ENCODE measurements around the gene MYO3B.

The MYO3B gene

DNA sequence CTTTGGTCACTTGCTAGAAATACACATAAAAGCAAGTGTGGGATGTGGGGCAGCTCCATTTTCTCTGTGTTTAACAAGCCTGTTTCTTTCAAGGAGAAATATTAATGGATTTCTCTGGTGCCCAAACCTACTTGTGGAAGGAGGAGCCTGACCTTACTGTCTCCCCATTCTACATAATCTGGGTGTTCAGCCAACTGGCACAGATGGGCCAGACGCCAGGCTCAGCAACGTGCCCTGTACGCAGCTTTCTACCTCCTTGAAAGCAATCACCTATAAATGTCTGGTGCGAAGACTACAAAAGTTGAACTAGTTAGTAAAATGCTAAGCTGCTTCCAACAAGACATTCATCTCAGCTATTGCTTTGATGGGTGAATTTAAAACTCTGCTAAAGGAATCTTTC lies 33.2 kb upstream of the MYO3B start:
- FAIRE-seq (no peak), DNase-seq (ENCODE audit: insufficient read length, low spot score) (no peak)
- TF ChIP-seq, protein P1, sequence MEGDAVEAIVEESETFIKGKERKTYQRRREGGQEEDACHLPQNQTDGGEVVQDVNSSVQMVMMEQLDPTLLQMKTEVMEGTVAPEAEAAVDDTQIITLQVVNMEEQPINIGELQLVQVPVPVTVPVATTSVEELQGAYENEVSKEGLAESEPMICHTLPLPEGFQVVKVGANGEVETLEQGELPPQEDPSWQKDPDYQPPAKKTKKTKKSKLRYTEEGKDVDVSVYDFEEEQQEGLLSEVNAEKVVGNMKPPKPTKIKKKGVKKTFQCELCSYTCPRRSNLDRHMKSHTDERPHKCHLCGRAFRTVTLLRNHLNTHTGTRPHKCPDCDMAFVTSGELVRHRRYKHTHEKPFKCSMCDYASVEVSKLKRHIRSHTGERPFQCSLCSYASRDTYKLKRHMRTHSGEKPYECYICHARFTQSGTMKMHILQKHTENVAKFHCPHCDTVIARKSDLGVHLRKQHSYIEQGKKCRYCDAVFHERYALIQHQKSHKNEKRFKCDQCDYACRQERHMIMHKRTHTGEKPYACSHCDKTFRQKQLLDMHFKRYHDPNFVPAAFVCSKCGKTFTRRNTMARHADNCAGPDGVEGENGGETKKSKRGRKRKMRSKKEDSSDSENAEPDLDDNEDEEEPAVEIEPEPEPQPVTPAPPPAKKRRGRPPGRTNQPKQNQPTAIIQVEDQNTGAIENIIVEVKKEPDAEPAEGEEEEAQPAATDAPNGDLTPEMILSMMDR (IDR thresholded peaks at IDR 0.05; ENCODE audit: insufficient read depth, missing control alignments): no peak

DNA sequence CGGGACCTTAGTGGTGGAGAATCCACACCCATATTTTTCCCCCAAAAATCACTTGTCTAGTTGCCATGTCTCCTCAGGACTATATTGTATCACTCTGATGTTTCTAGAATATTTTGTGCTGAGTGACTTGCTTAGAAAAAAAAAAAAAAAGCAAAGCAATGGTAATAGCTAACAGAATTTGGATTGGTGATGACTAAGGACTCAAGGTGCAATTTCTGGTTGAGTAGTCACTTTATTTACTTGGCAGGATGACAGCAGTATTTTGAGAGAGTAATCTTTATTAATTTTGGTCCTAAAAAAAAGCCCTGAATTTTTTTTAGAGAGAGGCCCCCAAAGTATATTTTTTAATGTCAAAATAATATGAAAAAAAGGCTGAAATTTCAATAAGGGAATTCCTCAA lies 32.8 kb upstream of the MYO3B start:
- TF ChIP-seq, protein P1 (IDR thresholded peaks at IDR 0.05; ENCODE audit: insufficient read depth, missing control alignments): no peak

DNA sequence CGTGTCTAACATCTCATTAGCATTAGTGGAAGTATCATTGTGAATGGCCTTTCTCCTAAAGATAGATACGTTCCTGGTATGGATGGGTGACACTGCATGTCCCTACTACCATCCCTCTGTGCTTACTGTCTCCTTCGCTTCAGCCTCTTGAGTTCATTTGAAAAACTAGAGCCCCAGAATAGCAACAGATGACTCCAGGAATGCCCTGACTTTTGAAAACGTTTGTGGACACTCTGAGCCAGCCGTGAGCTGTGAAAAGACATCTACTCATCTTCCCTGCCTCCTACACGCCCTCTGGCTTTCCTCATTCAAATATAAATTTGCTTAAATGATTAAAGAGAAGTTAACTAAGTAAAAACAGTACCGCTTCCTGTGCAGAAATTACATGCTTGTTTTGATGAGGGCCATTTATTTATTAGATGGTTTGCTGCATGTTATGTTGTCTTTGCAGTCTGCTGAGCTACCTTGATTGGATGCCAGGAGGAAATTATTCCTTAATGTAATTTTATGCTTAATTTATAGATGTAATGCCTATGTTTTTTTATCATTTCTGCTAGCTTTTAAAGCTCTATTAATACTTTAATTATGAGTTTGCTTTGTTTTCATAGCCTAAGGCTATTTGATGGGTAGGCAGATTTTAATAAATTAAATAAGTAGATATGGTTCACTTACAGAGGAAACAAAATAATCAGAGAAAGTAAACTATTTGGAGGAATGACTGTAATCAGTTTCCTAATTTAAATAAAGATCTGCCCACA lies 32.1 kb upstream of the MYO3B start:
- DNase-seq (ENCODE audit: insufficient read length, low spot score): no peak
- TF ChIP-seq, protein P1 (IDR thresholded peaks at IDR 0.05; ENCODE audit: insufficient read depth, missing control alignments): no peak
- no peak for FAIRE-seq

More for the DNA sequence above, 32.8 kb upstream of the MYO3B start:
- DNase-seq (ENCODE audit: insufficient read length, low spot score): no peak
- no peak for FAIRE-seq

DNA sequence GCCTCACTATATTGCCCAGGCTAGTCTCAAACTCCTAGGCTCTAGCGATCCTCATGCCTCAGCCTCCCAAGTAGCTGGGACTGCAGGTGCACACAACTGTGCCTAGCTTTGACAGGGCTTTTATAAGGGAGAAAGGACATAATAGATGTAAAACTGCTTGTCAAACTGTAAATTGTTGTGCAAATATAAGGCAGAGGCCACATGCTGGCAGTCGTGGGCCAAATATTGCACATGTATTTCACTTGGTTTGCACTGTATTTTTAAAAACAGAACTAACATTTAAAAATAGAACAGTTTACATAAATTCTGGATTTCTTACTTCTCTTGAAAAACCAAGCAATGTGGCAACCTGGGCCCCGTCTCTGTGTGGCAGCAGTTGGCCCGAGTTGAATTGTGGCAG lies 31.2 kb upstream of the MYO3B start:
- TF ChIP-seq, protein P1 (IDR thresholded peaks at IDR 0.05; ENCODE audit: insufficient read depth, missing control alignments): no peak
- FAIRE-seq (no peak), DNase-seq (ENCODE audit: insufficient read length, low spot score) (no peak)

DNA sequence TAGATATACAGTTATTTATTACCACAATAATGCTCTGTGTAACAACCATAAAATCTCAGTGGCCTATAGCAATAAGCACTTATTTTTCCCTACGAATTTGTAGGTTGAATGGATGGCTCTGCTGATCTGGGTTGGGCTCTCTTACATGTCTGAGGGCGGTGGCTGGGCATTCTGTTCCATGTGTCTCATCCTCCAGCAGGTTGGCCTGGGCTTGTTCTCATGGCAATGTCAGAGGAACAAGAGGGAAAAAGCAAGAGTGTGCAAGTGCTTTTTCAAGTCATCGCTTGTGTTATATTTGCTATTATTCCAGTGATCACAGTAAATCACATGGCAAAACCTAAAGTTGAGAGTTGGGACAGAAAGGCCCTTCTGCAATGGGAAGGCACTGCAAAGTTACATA lies 30.4 kb upstream of the MYO3B start:
- FAIRE-seq (no peak), DNase-seq (ENCODE audit: insufficient read length, low spot score) (no peak)
- TF ChIP-seq, protein P1 (IDR thresholded peaks at IDR 0.05; ENCODE audit: insufficient read depth, missing control alignments): no peak

DNA sequence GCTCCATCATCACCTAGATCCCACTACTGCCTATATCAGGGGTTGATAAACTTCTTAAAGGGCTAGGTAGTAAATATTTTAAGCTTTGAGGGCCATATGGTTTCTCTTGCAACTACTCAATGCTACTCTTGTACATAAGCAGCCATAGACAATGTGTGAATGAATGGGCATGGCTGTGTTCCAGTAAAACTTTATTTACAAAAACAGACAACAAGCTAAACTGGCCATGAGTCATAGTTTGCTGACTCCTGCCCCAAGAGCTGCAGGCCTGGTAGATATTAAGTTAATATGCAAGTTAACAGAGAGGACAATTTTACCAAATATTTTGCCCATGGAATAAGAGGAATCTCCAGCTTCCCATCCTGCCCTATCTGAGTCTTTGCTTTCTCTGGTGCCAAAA lies 29.8 kb upstream of the MYO3B start:
- FAIRE-seq (no peak), DNase-seq (ENCODE audit: insufficient read length, low spot score) (no peak)
- TF ChIP-seq, protein P1 (IDR thresholded peaks at IDR 0.05; ENCODE audit: insufficient read depth, missing control alignments): no peak

DNA sequence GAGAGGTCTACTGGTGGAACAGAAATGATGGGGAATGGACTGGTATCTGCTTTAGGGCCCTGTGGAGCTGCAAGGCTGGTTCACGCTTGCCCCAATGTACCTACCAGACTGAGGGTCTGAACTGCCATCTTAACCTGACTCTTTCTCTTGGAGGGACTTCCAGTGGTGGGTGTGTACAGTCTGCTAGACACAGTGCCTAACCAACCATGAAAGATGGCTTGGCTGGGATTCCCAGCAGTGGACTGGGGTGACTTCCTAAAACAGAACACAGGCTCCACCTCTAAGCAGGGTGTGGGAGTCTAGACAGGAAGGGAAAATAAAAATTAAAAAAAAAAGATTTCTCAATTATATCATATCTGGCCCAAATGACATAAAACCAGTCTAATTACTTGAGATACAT lies 25.5 kb upstream of the MYO3B start:
- TF ChIP-seq, protein P1 (IDR thresholded peaks at IDR 0.05; ENCODE audit: insufficient read depth, missing control alignments): no peak
- DNase-seq (ENCODE audit: insufficient read length, low spot score) (no peak), FAIRE-seq (no peak)
